Tibial artery (tissue), 4 donors: ENCODE data around the gene GFY.

Experiments
- DNase-seq, 2 donors: peaks; one replicate each; pipeline ENCODE4 v3.0.0-alpha.2; 2019
- H3K27ac ChIP-seq, 2 donors: fragments of 200-600 bp; sonication (generic) in 1 of 2; 1 replicate in 1 of 2; 2 replicates in 1 of 2; pipeline ENCODE4 v1.5.1; 2018 to 2019; ENCODE audit warnings: mild to moderate bottlenecking in 1 of 2
- H3K27me3 ChIP-seq, 2 donors: fragments of 200-600 bp; sonication (generic) in 1 of 2; one replicate each; pipeline versions ENCODE4 v1.5.1 to v1.6.0; 2016 to 2019
- H3K36me3 ChIP-seq, 3 donors: fragments of 200-600 bp; sonication (generic) in 2 of 3; one replicate each; pipeline ENCODE4 v1.5.1; 2016 to 2019; ENCODE audit warnings: mild to moderate bottlenecking in 2 of 3
- H3K4me1 ChIP-seq, 4 donors: fragments of 200-600 bp; sonication (generic) in 2 of 4; 1 replicate in 3 of 4; 2 replicates in 1 of 4; pipeline ENCODE4 v1.5.1; 2016 to 2019
- H3K4me3 ChIP-seq, 2 donors: fragments of 200-600 bp; sonication (generic) in 1 of 2; 1 replicate in 1 of 2; 2 replicates in 1 of 2; pipeline ENCODE4 v1.5.1; 2018 to 2019; ENCODE audit warnings: mild to moderate bottlenecking in 2 of 2
- H3K9me3 ChIP-seq, 3 donors: fragments of 200-600 bp; sonication (generic) in 1 of 3; one replicate each; pipeline ENCODE4 v1.5.1; 2016 to 2019
- intact Hi-C: fragments of 100-400 bp; cut with DNase I; formaldehyde crosslinking; loops from one replicate; pipeline ENCODE4 v1.15.0; 2023; ENCODE audit warnings: low total_unique reads
- TF ChIP-seq, protein P1 (sequence below), 2 experiments: fragments of 200-600 bp in 1 of 2; fragments of 450-650 bp in 1 of 2; IDR thresholded peaks; one replicate each; pipeline ENCODE4 v1.5.1; 2017 to 2019; ENCODE audit warnings: antibody characterized with exemption in 2 of 2, mild to moderate bottlenecking in 1 of 2, moderate library complexity in 1 of 2

GFY gene

GRCh38 chr19:49393881-49394280 lies 31.3 kb upstream of the GFY start:
- no peaks in the 10 kb centered on the region for H3K36me3 ChIP-seq
- H3K4me1 ChIP-seq: no peaks in the 10 kb centered on the region
- H3K4me3 ChIP-seq: no peak overlapping the region
- DNase-seq: no peak
- no peak overlapping the region for H3K27ac ChIP-seq
- TF ChIP-seq, protein P1, sequence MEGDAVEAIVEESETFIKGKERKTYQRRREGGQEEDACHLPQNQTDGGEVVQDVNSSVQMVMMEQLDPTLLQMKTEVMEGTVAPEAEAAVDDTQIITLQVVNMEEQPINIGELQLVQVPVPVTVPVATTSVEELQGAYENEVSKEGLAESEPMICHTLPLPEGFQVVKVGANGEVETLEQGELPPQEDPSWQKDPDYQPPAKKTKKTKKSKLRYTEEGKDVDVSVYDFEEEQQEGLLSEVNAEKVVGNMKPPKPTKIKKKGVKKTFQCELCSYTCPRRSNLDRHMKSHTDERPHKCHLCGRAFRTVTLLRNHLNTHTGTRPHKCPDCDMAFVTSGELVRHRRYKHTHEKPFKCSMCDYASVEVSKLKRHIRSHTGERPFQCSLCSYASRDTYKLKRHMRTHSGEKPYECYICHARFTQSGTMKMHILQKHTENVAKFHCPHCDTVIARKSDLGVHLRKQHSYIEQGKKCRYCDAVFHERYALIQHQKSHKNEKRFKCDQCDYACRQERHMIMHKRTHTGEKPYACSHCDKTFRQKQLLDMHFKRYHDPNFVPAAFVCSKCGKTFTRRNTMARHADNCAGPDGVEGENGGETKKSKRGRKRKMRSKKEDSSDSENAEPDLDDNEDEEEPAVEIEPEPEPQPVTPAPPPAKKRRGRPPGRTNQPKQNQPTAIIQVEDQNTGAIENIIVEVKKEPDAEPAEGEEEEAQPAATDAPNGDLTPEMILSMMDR (IDR thresholded peaks at IDR 0.05): no peak
- H3K27me3 ChIP-seq: peaks cover 0 to 61% of the 10 kb centered on the region in 2 donors
- intact Hi-C loops: loop anchor here (2.0 kb wide), 1 partner anchor 49 kb away; no protein-coding TSS in a partner anchor
- H3K9me3 ChIP-seq: no peaks in the 10 kb centered on the region

DNA sequence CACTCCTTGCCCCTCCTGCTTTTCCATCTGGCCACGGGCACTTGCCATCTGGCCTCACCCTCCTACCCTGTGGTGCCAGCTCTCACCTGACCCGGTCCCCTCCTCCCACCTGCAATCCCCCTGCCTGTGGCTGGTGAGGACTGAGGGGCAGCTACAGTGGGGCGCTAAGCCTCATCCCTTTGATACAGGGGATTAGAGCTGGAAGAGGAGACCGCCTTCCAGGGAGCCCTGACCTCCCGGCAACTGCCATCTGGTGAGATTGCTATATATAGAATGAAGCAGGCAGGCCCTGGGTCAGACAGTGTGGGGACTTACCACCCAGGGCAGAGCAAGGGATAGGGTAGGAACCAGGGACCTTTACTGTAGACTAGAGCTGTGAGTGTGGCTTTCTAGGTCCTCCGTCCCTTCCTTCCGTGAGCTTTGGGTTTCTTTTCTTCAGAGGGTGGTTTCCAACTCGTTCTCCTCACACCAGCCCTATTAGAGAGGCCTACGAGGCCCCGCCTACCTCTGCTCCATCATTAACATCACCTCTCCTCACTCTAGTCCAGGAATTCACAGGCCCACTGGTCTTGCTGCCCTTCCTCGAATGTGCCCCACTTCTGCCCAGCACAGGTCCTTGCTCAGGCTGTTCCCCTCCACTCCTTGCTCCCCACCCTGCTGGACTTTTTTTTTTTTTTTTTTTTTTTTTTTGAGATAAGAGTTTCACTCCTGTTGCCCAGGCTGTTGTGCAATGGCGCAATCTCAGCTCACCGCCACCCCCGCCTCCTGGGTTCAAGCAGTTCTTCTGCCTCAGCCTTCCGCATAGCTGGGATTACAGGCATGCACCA lies 29.4 kb upstream of the GFY start:
- Histone ChIP-seq H3K9me3 (no peaks in the 10 kb centered on the region), H3K4me3 (no peak overlapping the region), H3K4me1 (no peaks in the 10 kb centered on the region), H3K27ac (no peak overlapping the region), H3K27me3 (peaks cover 0 to 45% of the 10 kb centered on the region in 2 donors), H3K36me3 (no peaks in the 10 kb centered on the region)
- intact Hi-C loops: loop anchor here (5.0 kb wide), 1 partner anchor 37 kb away; no protein-coding TSS in a partner anchor
- no peak for DNase-seq
- TF ChIP-seq, protein P1 (IDR thresholded peaks at IDR 0.05): no peak

GRCh38 chr19:49396738-49397505 lies 28.3 kb upstream of the GFY start:
- DNase-seq: no peak
- no peak overlapping the region for H3K27ac ChIP-seq
- H3K9me3 ChIP-seq: no peaks in the 10 kb centered on the region
- H3K27me3 ChIP-seq: peaks cover 0 to 45% of the 10 kb centered on the region in 2 donors
- H3K36me3 ChIP-seq: no peaks in the 10 kb centered on the region
- intact Hi-C loops: loop anchor here (5.0 kb wide), 1 partner anchor 35 kb away; no protein-coding TSS in a partner anchor
- TF ChIP-seq, protein P1 (IDR thresholded peaks at IDR 0.05): no peak
- no peaks in the 10 kb centered on the region for H3K4me1 ChIP-seq
- no peak overlapping the region for H3K4me3 ChIP-seq

GRCh38 chr19:49398001-49398615 lies 27.1 kb upstream of the GFY start:
- H3K9me3 ChIP-seq: no peaks in the 10 kb centered on the region
- TF ChIP-seq, protein P1 (IDR thresholded peaks at IDR 0.05): no peak
- no peak overlapping the region for H3K4me3 ChIP-seq
- H3K36me3 ChIP-seq: no peaks in the 10 kb centered on the region
- intact Hi-C loops: loop anchor here (5.0 kb wide), 1 partner anchor 34 kb away; no protein-coding TSS in a partner anchor
- H3K27me3 ChIP-seq: peaks cover 0 to 52% of the 10 kb centered on the region in 2 donors
- H3K27ac ChIP-seq: no peak overlapping the region
- no peak for DNase-seq
- H3K4me1 ChIP-seq: no peaks in the 10 kb centered on the region

DNA sequence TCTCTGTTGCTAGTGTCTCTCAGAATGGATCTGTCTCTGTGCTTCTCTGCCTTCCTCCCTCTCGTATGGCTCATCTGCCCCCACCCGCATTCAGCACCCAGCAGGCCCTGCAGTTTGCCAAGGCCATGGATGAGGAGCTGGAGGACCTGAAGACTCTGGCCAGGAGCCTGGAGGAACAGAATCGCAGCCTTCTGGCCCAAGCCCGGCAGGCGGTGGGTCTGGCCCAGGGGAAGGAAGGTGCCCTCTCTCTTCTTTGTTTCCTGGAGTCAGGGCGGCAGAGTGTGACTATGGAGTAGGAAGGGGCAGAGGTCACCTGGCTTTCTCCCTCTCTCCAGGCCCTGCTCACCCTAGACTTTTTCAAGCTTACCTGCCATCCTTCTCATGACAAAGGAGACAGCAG lies 26.3 kb upstream of the GFY start:
- H3K4me3 ChIP-seq: no peak overlapping the region
- no peak for DNase-seq
- TF ChIP-seq, protein P1 (IDR thresholded peaks at IDR 0.05): no peak
- H3K4me1 ChIP-seq: no peaks in the 10 kb centered on the region
- H3K27ac ChIP-seq: no peak overlapping the region
- H3K36me3 ChIP-seq: no peaks in the 10 kb centered on the region
- H3K27me3 ChIP-seq: peaks cover 0 to 46% of the 10 kb centered on the region in 2 donors
- no peaks in the 10 kb centered on the region for H3K9me3 ChIP-seq
- intact Hi-C loops: loop anchor here (5.0 kb wide), 1 partner anchor 33 kb away; no protein-coding TSS in a partner anchor
